Pancreas (tissue), 10 donors: ENCODE results near the gene HSF4. TPM values are rescaled to one million over a fixed set of nuclear protein-coding genes. Genes with fewer than 3 reads are reported as not detected.
"Not testable (repeated sequence)": the region's sequence is repeated elsewhere in the genome, so short reads cannot be mapped to it uniquely, and the experiment has no call there.

ENCODE experiments used
- ATAC-seq, 4 donors: fragments of 200-7000 bp; cut with Tn5 transposase; one replicate each; pipeline versions ENCODE4 v1.8.0 to v1.9.1; 2020; ENCODE audit warnings: mild to moderate bottlenecking in 4 of 4, moderate library complexity in 4 of 4
- DNase-seq, 6 donors: peaks; one replicate each; pipeline ENCODE4 v3.0.0-alpha.2; 2020
- FAIRE-seq: peaks from 2 replicates; lab custom pipeline; 2012; peaks lifted over from hg19 to GRCh38; lab: Jason Lieb, UNC
- H3K27ac ChIP-seq, 4 donors: fragments of 200-600 bp; sonication (generic); 1 replicate in 3 of 4; 2 replicates in 1 of 4; pipeline versions ENCODE4 v1.5.0 to v1.8.0; 2020
- H3K27me3 ChIP-seq, 4 donors: fragments of 200-600 bp; one replicate each; pipeline ENCODE4 v1.8.0; 2021
- H3K36me3 ChIP-seq, 3 donors: fragments of 200-600 bp; sonication (generic) in 1 of 3; one replicate each; pipeline versions ENCODE4 v1.5.0 to v1.8.0; 2020 to 2021
- H3K4me1 ChIP-seq, 3 donors: fragments of 200-600 bp; one replicate each; pipeline ENCODE4 v1.8.0; 2021
- H3K4me3 ChIP-seq, 4 donors: fragments of 200-600 bp; sonication (generic) in 2 of 4; one replicate each; pipeline versions ENCODE4 v1.5.0 to v1.8.0; 2020 to 2021
- H3K9me3 ChIP-seq, 4 donors: fragments of 200-600 bp; one replicate each; pipeline ENCODE4 v1.8.0; 2021
- CTCF ChIP-seq, 4 donors: fragments of 200-600 bp; sonication (generic) in 3 of 4; IDR thresholded peaks; one replicate each; pipeline versions ENCODE4 v1.5.0 to v1.8.0; 2021; ENCODE audit warnings: antibody characterized with exemption in 4 of 4
- WGBS, 2 donors: extraction: QIAGEN DNeasy Blood & Tissue Kit; methylation state at CpG; one replicate each; pipeline ENCODE4 v1.1.7; 2013; 5-methylcytosine and 5-hydroxymethylcytosine counted together
- intact Hi-C, 3 donors: fragments of 100-400 bp; cut with DNase I; formaldehyde crosslinking; loops; one replicate each; pipeline versions ENCODE4 v1.11.1 to v1.14.2; 2022
- polyA plus RNA-seq, 2 donors: library from polyadenylated mRNA; stranded (reverse); fragments of 200-250 nt; gene quantifications; one replicate each; pipeline ENCODE4 v1.2.3, GENCODE V29; 2013
- total RNA-seq, 6 donors: library from RNA; stranded (reverse); fragmentation: NEBNext Ultra II Directional in 4 of 6; extraction: Animal tissue kit (Norgen Biotek cat#: 25700) in 4 of 6; gene quantifications; one replicate each; pipeline versions ENCODE4 v1.2.1 to v1.2.4, GENCODE V29; 2021 to 2023
- donor health status: healthy with polysubstance abuse.
- donor health status: DM: no; HTN: no; CAD: no; lungs with moderate emphysema.
- donor health status: DM: no; HTN: no; CAD: no.
- donor health status: control.
- donor health status: control.
- donor health status: Bipolar disorder and iron deficiency.
- donor health status: DM: yes; HTN: yes; CAD: no.
- donor health status: DM: no; HTN: no; CAD: no.
- donor health status: DM: no; HTN: no; CAD: no.
- donor health status: DM: yes; HTN: yes; CAD: no.

HSF4 gene
- total and polyA plus RNA-seq, 8 donors, result 34.9 to 330 (median 61.6) TPM

- no peak for DNase-seq
- peaks cover 0 to 4% (median 0%) of the 10 kb centered on the region in 3 donors for H3K36me3 ChIP-seq
- H3K9me3 ChIP-seq, result no peaks in the 10 kb centered on the region
- no peak overlapping the region for H3K4me3 ChIP-seq
- H3K27ac ChIP-seq, result no peak overlapping the region
- WGBS, 2 donors, result 98 to 99% methylated on average over 9 of the region's 9 CpGs
- intact Hi-C loops, result no loop called here
- no peaks in the 10 kb centered on the region for H3K27me3 ChIP-seq
- ATAC-seq, result no peak
- no peak for FAIRE-seq
- H3K4me1 ChIP-seq, result peaks cover 0 to 4% (median 0%) of the 10 kb centered on the region in 3 donors
- TF ChIP-seq CTCF (IDR thresholded peaks at IDR 0.05), result no peak
Observed at GRCh38 chr16:67117716-67118115, 46.8 kb upstream of the HSF4 start.

GRCh38 chr16:67120025-67120424 is 44.5 kb upstream of the HSF4 start:
- no peak overlapping the region for H3K4me3 ChIP-seq
- no peak for FAIRE-seq
- peaks cover 0 to 4% (median 0%) of the 10 kb centered on the region in 3 donors for H3K36me3 ChIP-seq
- no peak overlapping the region for H3K27ac ChIP-seq
- WGBS, 2 donors, result 79 to 85% methylated on average over 5 of the region's 5 CpGs
- TF ChIP-seq CTCF (IDR thresholded peaks at IDR 0.05), result no peak
- H3K9me3 ChIP-seq, result no peaks in the 10 kb centered on the region
- H3K4me1 ChIP-seq, result no peaks in the 10 kb centered on the region
- ATAC-seq, result no peak
- DNase-seq, result no peak
- intact Hi-C loops, result no loop called here
- H3K27me3 ChIP-seq, result no peaks in the 10 kb centered on the region

- not testable (repeated sequence) for FAIRE-seq, H3K36me3 ChIP-seq
Observed at GRCh38 chr16:67122799-67123198, 41.7 kb upstream of the HSF4 start.

GRCh38 chr16:67128417-67128816 is 36.1 kb upstream of the HSF4 start:
- no peaks in the 10 kb centered on the region for H3K9me3 ChIP-seq
- FAIRE-seq (no peak), ATAC-seq (no peak), DNase-seq (no peak)
- H3K4me3 ChIP-seq, result no peak overlapping the region
- H3K27me3 ChIP-seq, result no peaks in the 10 kb centered on the region
- H3K36me3 ChIP-seq, result peaks cover 0 to 7% (median 0%) of the 10 kb centered on the region in 3 donors
- H3K27ac ChIP-seq, result no peak overlapping the region
- intact Hi-C loops, result no loop called here
- H3K4me1 ChIP-seq, result no peaks in the 10 kb centered on the region
- TF ChIP-seq CTCF (IDR thresholded peaks at IDR 0.05), result no peak

More at GRCh38 chr16:67122799-67123198, 41.7 kb upstream of the HSF4 start:
- intact Hi-C loops, H3K4me1 ChIP-seq, H3K27ac ChIP-seq, H3K4me3 ChIP-seq, H3K27me3 ChIP-seq, H3K9me3 ChIP-seq, ATAC-seq, DNase-seq: not testable (repeated sequence)
- WGBS, 2 donors, result 95 to 96% methylated on average over 5 of the region's 5 CpGs

GRCh38 chr16:67128887-67129286 is 35.7 kb upstream of the HSF4 start:
- 83 to 96% methylated on average over 3 of the region's 3 CpGs for WGBS, 2 donors
- DNase-seq (no peak), ATAC-seq (no peak), FAIRE-seq (no peak)
- intact Hi-C loops, result no loop called here
- no peak overlapping the region for H3K4me3 ChIP-seq
- TF ChIP-seq CTCF (IDR thresholded peaks at IDR 0.05), result no peak
- H3K9me3 ChIP-seq, result no peaks in the 10 kb centered on the region
- no peaks in the 10 kb centered on the region for H3K27me3 ChIP-seq
- no peak overlapping the region for H3K27ac ChIP-seq
- H3K36me3 ChIP-seq, result peaks cover 0 to 7% (median 0%) of the 10 kb centered on the region in 3 donors
- no peaks in the 10 kb centered on the region for H3K4me1 ChIP-seq
